ENCODE results near the gene NRIP1.

DNA sequence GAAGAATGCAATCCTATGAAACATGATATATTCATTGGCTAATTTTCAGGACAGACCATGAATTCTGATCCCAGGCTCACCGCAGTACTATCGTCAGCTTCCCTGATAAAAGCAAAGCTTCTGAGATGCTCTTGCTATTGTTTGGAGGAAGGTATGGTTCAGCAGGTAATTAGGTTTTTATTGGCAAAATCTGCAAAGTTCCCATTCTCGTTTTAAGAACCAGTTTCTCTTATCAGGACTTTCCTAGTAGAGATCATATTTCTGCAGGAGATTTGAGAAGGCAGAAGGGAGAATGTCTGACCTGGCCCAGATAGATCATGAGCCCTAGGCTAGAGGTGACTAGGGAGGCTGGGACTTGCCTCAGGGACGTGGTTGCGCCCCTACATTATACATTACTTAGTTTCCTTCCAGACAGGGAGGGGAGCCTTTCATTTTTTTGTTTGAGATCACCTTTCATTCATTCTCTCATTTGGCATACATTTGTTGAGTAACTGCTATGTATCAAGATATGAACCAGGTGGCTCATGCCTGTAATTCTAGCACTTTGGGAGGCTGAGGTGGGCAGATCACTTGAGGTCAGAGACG, 108.8 kb downstream of the NRIP1 start:
- TF ChIP-seq CTCF (IDR thresholded peaks at IDR 0.05; ENCODE audit: extremely low read depth in 1 of 2, insufficient read depth in 1 of 2, low read depth in 1 of 2, low read length in 2 of 2) = no peak
- no peak for TF ChIP-seq POLR2AphosphoS5 (IDR thresholded peaks at IDR 0.05; ENCODE audit: insufficient read depth, low read depth, low read length)
- no peak for TF ChIP-seq POLR2A (IDR thresholded peaks at IDR 0.05; ENCODE audit: low read depth, low read length)
- TF ChIP-seq, protein P1, sequence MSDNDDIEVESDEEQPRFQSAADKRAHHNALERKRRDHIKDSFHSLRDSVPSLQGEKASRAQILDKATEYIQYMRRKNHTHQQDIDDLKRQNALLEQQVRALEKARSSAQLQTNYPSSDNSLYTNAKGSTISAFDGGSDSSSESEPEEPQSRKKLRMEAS (IDR thresholded peaks at IDR 0.05; ENCODE audit: insufficient read depth, insufficient read length) = no peak
- no peak for TF ChIP-seq EZH2 (IDR thresholded peaks at IDR 0.05; ENCODE audit: borderline replicate concordance, low read depth, low read length, severe bottlenecking)
- TF ChIP-seq MYC (IDR thresholded peaks at IDR 0.05; ENCODE audit: low read depth, low read length) = no peak
- TF ChIP-seq JUN (IDR thresholded peaks at IDR 0.05; ENCODE audit: borderline replicate concordance, insufficient read depth, insufficient read length, low read depth) = no peak
- TF ChIP-seq GATA2 (IDR thresholded peaks at IDR 0.05; ENCODE audit: insufficient read depth, insufficient read length, low read depth, low read length) = no peak

All from endothelial cell of umbilical vein (primary cell).